ENCODE measurements around the gene TEX44.
"Not testable (repeated sequence)": the region's sequence is repeated elsewhere in the genome, so short reads cannot be mapped to it uniquely, and the experiment has no call there.

Gene TEX44

DNA sequence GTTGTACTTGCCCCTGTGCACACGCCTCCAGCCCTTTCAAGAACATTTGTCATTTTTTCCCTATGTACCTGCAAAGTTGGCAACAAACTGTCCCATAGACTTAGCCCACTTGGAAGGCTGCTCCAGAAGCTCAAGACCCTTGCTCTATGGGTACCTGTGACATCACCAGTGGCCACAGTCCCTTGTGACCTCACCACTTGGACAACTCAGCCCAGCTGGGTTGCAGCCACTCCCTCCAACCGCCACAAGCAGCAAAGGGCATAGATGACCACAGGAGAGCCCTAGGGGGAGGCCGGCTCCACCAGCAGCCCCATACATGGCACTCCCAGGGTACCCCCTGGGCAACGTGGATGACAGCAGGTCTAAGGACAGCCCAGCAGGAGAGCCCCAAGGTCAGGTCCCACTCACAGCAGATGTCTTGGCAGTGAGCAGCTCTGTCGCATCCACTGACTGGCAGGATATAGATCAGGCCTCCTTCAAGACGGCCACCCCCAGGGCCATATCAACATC lies at the start of gene TEX44:
Gene TEX44 (plus strand): TSS at position 229 of the 510 bp plus-strand sequence. CDS start 88 bp downstream, at position 317.
- no peak for DNase-seq

DNA sequence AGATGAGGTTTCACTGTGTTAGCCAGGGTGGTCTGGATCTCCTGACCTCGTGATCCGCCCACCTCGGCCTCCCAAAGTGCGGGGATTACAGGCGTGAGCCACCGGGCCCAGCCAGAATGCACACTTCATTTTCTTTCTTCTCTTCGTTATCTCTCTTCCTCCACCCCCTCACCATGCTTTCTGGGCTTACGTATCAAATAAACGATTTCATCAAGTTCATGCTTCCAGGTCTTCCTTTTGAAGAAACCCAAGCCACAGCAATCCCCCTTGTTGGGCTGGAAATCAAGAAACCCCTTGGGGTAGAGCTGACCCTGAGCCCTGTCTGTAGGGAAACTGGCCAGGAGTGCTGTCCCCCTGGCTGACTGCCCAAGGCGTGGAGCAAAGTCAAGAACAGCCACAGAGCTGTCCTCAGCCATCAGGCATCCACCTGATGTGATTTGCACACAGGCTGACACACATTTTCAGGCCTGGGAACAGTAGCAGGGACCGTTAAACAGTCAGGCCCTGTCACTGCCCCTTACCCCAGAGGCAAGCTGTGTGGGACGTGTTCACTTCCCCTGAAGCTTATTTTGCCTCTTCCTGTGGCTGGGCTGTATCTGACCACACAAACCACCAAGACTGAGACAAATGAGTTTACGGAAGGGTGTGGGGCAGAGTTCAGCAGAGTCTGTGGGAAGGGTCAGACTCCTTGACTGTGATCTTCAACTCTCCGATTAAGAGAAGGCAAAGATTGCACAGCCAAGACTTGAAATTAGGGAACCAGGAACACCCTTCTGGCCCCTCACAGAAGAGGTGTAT lies 47.4 kb upstream of the TEX44 start:
- peak; percentile 71 for DNase-seq

DNA sequence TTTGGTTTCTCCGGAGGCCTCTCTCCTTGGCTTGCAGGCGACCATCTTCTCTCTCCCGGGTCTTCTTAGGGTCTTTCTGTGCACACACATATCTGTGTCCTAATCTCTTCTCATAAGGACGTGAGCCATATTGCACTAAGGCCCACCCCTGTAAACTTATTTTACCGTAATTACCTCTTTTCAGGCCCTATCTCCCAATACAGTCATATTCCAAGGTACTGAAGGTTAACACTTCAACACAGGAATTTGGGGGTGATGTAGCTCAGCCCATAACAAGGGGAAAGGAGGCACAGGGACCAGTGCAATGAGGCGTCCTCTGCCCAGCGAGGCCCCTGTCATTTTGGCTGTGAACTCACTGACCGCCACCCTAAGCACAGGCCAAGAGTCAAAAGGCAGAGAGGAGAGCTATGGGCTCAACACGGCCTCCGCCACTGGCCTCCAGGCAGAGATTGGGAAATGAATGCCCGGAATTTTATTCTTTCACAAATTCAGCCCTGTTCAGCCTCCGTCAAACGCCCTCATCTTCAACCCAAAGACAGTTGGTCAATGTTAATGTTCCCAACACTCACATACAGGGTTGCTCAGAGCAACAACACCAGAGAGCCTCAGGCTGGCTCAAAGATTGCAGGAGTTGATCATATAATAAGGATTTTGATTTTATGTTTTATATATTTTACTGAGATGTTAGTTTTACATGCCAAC lies 46.5 kb upstream of the TEX44 start:
- DNase-seq: no peak

DNA sequence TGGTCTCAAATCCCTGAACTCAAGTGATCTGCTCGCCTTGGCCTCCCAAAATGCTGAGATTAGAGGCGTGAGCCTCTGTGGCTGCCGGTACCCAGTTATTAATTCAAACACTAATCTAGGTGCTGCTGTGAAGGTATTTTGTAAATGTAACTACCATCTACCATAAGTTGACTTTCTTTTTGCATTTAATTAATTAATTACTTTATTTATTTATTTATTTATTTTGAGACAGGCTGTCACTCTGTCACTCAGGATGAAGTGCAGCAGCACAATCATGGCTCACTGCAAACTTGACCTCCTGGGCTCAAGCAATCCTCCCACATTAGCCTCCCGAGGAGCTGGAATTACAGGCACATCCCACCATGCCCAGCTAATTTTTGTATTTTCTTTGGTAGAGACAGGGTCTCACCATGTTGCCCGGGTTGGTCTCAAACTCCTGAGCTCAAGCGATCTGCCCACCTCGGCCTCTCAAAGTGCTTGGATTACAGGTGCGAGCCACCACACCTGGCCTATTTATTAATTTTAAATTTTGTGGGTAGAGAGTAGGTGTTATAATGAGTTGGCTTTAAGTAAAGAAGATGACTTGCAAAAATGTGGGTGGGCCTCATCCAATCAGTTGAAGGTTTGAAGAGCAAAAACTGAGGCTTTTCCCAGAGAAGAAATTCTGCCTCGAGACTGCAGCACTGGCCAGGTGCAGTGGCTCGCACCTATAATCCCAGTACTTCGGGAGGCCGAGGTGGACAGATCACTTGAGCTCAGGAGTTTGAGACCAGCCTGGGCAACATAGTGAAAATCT lies 45.2 kb upstream of the TEX44 start:
- DNase-seq: no peak

DNA sequence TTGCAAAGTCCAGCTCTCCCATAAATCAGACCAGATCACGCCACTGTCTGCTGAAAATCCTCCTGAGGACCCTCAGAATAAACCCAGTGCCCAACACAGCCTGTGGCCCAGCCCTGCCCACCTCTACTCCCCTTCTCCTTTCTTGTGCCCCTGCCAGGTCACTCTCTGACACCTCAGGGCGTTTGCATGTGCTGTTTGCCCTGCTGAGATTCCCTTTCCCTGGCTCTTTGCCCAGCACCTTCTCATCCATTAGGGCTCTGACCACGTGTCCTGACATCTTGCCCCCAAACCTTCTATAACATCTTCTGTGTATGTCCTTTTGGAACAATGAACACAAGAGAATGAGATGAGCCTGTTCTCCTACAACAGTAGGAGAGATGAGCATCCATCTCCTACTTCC lies 43.9 kb upstream of the TEX44 start:
- DNase-seq: no peak

DNA sequence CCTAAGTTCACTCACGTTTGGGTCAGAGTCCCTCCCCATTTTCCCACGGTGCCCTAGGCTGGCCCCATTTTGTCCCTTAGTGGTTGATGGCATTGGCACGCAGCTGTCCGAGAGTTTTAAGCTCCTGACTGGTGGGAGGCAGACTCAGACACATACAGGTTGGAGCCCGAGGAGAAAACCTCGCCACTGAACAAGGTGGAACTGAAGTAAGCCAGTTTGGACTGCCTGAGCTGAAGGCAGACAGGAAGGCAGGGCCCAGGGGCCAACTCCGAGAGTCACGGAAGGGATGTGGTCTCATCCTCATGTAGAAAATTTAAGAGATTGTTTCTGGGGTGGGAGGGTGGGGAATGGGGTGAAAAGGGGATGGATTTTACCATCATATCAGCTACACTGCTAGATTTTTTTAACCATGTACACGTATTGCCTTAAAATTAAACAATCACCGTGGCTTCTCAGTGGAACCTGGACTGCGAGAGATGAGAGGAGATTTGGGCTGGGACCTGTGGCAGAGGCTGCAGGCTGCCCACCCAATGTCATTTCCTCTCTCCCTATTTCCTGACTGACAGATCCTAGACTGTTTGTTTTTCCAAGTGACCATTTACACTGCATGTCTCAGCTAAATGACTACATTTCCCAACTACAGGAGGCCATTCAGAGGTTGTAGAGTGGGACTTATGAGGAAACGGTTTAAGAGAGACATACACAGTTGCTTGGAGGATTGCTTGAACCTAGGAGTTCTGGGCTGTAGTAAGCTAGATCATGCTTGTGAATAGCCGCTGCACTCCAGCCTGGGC lies 43.0 kb upstream of the TEX44 start:
- no peak for DNase-seq

DNA sequence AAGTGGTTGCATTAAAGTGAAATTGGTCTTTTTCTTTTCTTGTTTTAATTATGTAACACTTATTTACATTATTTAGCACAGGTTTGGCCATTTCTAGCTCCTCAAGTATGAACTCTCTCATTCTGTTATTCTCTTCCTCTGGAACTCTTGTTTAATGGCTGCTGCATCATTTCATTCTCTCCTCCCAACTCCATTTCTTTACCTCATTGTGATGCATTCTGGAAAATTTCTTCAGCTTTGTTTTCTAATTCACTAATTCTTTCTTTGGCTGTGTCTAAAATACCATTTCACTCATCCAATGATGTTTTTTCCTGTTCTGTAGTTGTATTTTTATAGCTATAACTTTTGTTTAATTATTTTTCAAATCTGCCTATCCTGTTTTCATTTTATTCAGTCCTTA lies 39.9 kb upstream of the TEX44 start:
- no peak for DNase-seq

DNA sequence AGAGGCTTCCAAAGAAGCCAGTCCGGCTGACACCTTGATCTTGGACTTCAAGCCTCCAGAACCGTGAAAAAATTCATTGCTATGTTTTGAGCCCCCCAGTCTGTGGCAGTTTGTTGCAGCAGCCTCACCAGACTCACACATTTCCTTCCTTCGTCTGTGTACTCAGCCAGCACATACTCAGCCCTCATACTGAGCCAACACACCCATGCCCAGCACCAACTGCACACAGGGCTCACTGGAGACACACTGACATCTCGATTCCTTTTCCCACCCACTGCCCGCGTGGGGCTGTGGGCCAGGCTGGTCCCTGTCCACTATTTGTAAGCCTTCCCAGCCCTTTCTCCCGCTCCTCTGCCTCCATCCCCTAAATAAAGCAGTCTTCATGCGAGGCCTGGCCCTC lies 38.3 kb upstream of the TEX44 start:
- DNase-seq: no peak

DNA sequence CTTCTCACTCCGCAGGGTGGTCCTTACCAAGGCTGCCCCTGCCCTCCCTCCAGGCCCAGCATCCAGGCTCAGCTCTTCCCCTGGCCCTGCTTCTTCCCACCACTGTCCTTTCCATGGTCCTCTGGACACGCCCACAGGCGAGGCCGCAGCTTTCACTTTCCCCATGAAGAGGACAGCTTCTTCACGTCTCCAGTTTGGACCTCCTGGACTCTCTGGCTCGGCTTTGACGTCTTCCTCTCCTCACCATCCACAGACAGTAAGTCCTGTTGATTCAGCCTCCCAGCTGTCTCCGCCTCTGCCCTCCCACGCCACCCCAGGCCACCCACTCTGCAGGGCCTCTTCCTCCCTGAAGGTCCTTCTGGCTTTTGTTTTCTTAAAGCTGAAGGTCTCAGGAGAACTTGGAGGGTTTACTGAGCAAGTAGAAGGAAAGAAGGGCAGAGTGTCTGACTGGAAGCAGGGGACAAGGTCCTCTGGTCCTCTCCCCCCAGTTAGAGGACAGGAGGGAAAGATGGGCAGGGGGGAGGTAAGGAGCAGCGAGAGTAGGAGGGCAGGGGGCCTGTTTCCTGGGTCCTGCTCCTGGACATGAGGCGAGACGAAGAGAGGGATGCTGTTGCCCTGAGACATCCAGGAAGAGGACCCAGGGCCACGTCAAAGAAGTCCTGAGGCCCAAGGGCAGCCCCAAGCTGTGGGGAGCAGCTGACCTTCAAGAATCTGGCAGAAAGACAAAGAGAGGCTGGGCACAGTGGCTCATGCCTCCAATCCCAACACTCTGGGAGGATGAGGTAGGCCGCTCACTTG lies 37.7 kb upstream of the TEX44 start:
- DNase-seq: no peak

DNA sequence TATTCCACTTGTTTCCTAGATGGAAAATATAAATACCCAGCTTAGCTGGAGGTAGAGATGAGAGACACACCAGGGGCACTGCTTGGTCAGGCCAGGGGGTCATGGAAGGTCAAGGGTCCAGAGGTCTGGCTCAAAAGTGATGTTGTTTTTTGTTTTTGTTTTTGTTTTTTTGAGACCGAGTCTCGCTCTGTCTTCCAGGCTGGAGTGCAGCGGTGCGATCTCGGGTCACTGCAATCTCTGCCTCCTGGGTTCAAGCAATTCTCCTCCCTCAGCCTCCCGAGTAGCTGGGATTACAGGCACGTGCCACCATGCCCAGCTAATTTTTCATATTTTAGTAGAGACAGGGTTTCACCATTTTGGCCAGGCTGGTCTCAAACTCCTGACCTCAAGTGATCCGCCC lies 36.2 kb upstream of the TEX44 start:
- DNase-seq: not testable (repeated sequence)

DNA sequence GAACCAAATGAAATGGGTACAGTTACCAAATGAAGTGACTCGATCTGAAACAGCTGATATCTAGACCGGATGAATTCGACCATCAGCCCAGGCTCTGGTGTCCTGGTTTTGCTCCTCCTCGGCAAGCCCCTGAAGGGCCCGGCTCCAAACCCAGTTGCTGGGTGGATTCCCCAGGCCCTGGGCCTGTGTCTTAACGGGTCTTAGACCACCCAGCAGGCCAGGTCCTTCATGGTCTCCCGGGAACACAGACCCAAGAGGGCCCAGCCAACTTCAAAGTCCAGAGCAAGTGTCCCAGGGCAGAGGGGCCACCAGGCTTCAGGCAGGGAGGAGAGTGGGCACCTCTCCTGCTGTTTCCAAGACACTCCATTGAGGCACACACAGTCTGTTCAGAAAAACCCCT lies 35.7 kb upstream of the TEX44 start:
- DNase-seq: no peak

DNA sequence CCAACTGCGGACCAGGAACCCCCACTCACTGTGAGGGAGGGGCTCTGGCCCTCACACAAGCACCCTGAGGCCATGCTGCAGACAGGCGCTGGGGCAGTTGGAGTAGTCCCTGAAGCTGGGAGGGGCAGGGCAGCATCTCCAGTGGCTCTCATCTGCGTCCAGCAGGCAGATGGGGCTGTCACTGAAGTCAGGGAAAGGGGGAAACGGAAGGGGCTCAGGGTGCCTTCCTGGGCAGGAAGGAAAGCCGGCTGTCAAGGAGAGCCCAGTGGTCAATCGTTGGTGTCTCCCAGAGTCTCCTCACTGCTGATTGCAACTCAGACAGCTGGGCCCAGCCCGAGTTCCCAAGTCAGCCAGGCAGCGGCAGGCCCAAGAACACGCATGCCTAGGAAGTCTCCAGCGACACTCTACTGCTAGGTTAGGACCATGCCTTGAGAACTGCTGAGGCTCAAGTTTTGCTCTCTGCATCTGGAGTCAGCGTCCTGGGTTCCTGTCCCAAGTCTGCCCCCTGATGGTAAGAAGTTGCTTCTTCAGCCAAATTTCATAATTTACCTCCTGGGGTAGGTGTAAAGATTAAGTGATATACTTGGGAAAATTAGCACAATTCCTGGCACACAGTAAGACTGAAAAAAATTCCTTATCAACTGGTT lies 35.0 kb upstream of the TEX44 start:
- DNase-seq: peak; percentile 60

DNA sequence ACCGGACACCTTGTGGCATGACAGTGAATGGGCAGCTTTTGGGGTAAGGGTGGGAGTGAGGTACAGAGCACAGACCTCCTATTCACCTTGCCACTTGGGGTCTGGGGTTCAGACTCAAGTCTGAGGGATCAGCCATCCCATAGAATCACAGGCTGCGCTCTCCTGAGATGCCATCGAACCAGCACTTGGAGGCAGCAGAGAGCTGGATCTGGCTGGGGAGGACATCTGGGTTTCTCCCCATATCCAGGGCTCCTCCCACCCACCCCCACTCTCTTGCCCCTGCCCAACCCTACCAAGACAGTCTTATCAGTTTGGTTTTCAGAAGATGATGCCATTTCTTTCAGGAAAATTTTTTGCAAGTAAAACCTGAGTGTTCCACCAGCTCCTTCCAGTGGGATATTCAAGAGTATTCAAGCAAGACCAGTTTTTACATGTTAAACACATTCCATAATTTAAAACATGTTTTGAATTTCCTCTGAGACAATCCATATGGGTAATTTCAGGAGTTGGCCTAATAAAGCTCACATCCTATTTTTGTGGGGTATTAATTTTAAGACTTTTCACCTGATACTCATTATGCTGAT lies 29.2 kb upstream of the TEX44 start:
- DNase-seq: peak; percentile 56

DNA sequence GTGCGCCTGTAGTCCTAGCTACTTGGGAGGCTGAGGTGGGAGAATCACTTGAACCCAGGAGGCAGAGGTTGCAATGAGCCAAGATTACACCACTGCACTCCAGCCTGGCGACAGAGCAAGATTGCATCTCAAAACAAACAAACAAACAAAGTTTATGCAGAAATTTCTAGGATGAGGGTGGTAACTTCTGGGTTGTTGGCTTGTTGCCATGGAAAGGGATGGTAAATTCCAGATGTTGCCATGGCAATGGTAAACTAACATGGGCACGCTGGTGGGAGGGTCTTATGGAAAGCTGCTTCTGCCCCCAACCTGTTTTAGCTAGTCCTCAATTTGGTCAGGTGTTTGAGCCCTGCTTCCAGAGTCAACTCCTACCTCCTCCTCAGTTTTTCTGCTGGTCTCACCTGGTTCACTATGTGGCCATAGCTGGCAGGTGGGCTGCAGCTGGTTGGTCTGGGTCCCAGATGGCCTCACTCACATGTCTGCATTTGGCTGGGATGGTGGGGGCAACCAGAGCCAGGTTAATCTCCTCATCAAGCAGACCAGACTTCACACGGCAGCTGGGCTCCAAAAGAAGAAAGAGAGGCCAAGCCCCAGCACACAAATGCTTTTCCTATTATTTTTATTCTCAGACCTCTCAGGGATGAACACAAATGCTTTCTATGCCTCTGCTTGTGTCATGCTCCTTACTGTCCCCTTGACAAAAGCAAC lies 26.6 kb upstream of the TEX44 start:
- no peak for DNase-seq

DNA sequence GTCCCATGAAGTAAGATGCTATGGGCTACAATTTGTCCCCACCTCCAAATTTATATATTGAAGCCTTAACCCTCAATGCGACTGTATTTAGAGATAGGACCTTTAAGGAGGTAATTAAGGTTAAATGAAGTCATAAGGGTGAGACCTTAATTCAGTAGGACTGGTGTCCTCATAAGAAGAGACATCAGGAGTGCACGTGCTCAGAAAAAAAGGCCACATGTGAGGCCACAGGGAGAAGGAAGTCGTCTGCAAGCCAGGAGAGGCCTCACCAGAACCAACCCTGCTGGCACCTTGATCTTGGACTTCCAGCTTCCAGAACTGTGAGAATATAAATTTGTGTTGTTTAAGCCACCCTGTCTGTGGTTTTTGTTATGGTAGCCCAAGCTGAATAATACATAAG lies 25.5 kb upstream of the TEX44 start:
- no peak for DNase-seq

DNA sequence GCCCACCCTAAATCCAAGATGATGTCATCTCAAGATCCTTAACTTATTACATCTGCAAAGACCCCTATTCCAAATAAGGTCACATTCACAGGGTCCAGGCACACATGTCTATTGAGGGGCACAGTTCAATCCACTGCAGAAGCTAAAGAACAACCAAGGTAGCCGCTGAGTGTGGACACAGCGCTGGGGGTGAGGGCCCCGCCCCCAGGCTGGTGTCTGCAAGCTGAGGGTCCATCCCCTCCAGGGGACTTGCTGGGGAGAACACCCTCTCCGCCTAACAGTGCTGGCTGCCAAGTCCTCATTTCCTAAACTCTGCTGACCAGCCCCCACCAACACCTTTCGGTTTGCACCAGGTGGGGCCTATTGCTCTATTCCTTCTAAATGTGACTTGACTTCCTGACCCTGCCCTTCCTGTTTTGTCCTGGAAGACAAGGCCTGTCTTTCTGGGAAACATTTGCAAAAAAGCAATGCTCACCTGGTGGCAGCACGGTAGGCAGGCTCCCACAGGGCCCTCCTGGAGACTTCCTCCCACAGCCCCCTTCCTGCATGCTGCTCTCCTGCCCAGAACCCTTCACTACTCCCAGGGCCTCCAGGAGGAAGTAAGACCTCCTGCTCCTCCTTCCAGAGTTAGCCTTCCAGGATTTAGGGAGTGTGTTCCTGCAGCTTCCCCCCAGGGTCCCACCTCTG lies 24.4 kb upstream of the TEX44 start:
- DNase-seq: no peak

DNA sequence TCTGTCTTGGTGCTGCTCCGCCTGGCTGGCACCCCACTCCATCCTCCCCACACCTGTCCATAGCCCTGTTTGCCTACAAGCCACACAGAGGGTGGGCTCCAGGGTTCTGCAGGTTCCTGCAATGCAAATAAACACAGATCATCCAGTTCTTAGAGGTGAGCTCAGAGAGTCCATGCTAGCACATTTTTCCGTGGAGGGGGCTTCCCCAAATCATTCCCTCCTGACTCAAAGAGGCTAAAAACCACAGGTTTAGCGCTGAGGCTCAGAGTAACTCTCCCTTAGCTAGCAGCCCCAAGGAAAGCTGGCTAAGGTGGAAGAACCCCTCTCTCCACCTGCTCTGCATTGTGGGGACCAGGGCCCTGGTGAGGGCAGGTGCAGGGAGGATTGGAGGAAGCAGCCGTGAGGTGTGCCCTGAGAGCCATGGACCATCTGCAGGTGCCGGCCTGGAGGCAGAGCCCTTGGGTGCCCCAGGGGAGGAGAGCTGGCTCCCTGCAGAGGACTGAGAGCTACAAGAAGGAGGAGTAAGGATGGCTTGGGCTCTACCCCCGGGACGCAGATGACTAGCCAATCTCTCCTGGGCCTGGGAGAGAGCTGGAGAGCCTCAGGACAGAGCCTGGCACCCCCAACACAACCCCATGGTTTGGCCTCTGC lies 23.8 kb upstream of the TEX44 start:
- DNase-seq: peak; percentile 30

DNA sequence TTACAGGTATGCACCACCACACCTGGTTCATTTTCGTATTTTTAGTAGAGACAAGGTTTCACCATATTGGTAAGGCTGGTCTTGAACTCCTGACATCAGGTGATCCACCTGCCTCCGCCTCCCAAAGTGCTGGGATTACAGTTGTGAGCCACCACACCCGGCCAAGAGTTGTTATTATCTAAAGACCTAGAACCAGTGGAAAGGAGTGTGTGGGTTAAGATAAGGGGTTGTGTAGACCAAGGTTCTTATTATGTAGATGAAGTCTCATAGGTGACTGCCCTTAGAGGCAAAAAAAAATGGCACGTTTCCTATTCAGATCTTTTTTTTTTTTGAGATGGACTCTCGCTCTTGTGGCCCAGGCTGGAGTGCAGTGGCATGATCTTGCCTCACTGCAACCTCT lies 21.7 kb upstream of the TEX44 start:
- DNase-seq: not testable (repeated sequence)

DNA sequence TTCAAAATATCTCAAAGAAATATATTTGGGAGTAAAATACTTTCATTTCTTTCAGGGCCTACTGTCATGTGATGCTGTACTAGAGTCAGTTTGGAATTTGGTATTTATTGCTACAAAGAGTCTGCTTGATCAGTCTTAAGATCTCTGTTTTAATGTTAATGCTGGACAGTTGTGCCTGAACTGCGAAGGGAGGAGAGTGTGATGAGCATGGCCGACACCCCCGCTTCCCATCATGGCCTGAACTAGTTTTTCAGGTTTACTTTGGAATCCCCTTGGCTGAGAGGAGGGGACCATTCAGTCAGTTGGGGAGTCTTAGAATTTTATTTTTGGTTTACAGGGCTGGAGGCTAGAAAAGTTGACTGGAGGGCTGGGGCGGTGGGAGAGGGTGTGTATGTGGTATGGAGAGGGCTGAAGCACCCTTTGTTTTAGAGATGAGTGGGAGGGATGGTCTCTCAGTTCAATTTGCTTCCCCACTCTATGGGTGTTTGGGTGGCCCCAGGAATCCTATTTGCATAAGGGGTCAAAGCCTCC lies 20.9 kb upstream of the TEX44 start:
- no peak for DNase-seq
